IPS-11a (cell line): ENCODE results near the gene STXBP6.

ENCODE experiments used
- H3K4me3 ChIP-seq: one replicate; pipeline ENCODE4 v1.5.1; 2013; ENCODE audit warnings: low read depth, low read length, control low read depth

The STXBP6 gene

GRCh38 chr14:24921903-24922302 is 128.0 kb downstream of the STXBP6 start:
- H3K4me3 ChIP-seq = no peak overlapping the region

GRCh38 chr14:24920265-24921075 is 129.5 kb downstream of the STXBP6 start:
- H3K4me3 ChIP-seq = no peak overlapping the region

DNA sequence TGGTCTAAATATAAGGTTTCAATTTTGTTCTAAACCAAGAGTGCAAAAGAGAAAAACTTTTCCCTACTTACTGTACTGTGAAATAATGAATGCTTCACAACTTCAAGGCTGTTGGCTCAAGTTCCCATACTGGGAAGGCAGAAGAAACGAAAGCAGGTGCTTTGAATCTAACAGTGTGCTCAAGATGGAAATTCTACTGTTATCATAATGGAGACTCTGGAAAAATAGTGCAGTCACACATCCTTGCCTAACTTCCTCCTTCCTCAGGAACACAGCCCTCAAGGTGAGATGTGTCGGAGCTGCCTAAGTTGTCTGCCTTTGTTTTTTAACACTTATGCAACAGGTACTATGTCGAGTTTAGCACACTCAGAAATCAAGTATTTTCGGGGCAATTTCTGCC is 131.1 kb downstream of the STXBP6 start:
- H3K4me3 ChIP-seq = no peak overlapping the region

GRCh38 chr14:24915958-24916595 is 133.9 kb downstream of the STXBP6 start:
- no peak overlapping the region for H3K4me3 ChIP-seq

GRCh38 chr14:24915403-24915921 is 134.5 kb downstream of the STXBP6 start:
- H3K4me3 ChIP-seq = no peak overlapping the region

GRCh38 chr14:24913746-24914145 is 136.2 kb downstream of the STXBP6 start:
- H3K4me3 ChIP-seq = no peak overlapping the region

GRCh38 chr14:24913021-24913420 is 136.9 kb downstream of the STXBP6 start:
- no peak overlapping the region for H3K4me3 ChIP-seq

GRCh38 chr14:24911324-24912109 is 138.4 kb downstream of the STXBP6 start:
- no peak overlapping the region for H3K4me3 ChIP-seq

DNA sequence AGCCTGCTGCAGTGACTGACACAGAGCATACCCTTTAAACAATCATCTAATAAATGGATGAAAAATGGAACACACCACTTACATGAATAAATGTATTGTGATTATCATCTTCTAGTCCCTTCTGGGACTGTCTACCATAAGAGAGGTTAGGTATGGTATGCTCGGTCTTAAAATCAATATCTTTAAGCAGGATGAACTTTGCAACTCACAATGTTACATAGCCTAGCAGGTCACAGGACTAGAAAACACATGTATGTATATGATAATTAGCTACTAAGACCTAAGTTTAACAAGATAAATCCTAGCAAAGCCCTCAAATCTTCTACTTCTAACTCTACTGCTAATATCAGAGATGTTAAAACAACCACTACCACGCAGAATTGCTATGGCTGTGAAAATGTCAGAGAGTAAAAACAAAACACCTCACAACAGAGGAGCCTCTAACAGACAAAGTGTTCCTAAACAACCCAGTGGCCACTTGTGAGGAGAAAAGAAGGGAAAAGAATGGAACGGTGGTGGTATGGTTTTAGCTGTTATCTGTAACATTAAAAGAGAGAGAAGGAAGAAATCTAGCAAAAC is 139.4 kb downstream of the STXBP6 start:
- no peak overlapping the region for H3K4me3 ChIP-seq

DNA sequence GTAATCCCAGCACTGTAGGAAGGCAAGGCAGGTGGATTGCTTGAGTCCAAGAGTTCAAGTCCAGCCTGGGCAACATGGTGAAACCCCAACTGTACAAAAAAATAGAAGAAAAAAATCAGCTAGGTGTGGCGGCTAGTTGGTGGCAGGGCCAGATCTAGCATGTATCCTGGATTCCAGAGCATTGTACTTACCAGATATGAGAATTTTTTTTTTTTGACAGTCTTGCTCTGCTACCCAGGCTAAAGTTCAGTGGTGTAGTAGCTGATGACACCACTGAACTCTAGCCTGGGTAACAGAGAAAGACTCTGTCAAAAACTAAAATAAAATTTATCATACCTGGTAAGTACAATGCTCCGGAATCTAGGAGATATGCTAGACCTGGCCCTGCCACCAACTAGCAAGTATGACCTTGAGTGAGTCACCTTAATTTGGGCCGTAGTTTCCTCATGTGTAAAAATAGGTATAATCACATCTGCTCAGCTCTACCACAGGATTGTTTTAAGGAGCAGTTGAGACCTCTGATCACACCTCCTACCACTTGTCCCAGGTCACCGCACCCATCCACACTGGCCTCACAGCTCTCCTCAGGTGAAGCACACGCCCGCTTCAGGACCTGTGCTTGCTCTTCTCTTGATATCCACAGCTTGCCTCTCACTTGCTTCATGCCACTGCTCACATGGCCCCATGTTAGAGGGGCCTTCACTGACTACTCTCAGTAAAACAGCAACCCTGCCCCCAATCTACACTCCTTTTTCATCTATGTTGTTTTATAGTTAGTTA is 140.2 kb downstream of the STXBP6 start:
- no peak overlapping the region for H3K4me3 ChIP-seq

DNA sequence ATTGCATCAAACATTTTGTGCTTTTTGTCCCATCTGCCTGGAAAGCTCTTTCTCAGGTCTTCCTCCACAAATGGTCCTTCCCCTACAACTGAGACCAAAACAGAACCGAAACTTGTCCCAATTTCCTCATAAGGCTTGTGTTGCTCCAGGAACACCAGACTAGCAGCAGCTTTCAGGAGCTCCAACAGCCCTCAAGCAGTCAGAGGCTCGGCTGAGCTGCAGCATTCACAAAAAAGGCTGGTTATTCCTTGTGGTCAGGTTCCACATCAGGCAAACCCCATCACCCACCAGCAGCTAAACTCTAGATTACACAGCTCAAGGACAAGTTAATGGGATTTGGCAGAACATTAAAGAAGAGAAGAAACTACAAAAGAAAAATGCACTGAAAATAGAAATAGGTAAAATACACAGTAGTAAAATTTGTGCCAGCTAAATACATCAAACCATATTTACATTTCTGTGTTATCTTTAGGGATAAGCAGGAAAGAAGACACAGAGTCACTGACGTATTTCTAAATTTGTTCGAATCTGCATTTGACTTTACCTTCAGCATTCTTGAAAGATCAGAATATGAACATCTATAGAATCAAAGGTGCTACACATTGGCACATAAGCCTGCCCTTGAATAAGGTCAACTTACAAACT is 141.2 kb downstream of the STXBP6 start:
- H3K4me3 ChIP-seq = no peak overlapping the region

DNA sequence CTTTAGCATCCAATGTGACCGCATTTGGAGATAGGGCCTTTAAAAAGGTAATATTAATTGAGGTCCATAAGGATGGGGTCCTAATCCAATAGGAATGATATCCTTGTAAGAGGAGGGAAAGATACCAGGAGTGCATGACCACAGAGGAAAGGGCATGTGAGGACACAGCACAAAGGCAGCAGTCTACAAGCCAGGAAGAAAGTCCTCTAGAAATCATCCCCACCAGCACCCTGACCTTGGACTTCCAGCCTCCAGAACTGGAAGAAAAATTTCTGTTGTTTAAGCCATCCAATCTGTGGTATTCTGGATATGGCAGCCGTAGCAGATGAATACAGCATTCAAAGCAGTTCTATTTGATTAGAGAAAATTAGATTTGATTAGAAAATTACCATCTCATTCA is 145.4 kb downstream of the STXBP6 start:
- H3K4me3 ChIP-seq = no peak overlapping the region

- no peak overlapping the region for H3K4me3 ChIP-seq
Observed at GRCh38 chr14:24903337-24903736, 146.6 kb downstream of the STXBP6 start.

DNA sequence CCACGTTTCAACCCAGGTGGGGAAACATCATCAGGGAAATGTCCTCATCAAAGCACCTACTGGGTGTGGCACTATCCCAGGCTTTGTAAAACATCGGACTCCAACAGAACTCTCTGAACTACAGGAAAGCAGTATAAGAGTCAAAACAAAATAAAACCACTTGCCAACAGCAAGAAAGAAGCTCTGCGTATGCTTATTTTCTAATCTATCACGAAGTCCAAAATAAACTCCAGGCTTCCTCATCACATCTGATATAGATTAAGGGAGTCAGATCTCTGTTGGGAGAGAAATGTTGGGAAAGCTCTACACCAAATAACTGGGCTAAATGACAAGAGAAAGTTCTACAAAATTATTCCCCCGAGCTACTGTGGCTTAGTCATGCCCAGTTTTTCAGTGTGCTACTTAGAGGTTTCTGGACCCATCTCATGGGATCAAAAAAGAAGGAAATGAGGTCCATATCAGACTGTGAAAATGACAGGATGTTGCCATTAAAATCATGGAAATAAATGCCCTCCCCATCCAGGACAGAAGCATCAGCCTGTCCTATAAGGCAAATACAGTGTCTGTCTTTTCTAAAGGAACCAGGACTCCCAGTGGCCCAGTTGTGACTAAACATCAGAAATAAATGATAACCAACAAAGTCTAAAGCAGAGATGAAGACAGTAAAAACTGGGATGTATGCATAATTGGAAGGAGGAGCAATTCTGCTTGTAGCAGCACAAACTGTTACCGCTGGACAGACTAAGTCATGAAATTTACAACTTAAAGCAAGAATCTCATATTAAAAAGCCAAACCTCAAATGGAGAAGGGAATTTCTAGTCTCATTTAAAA is 149.5 kb downstream of the STXBP6 start:
- H3K4me3 ChIP-seq = no peak overlapping the region

- no peak overlapping the region for H3K4me3 ChIP-seq
Observed at GRCh38 chr14:24897793-24898192, 152.2 kb downstream of the STXBP6 start.

GRCh38 chr14:24895622-24896021 is 154.3 kb downstream of the STXBP6 start:
- no peak overlapping the region for H3K4me3 ChIP-seq

DNA sequence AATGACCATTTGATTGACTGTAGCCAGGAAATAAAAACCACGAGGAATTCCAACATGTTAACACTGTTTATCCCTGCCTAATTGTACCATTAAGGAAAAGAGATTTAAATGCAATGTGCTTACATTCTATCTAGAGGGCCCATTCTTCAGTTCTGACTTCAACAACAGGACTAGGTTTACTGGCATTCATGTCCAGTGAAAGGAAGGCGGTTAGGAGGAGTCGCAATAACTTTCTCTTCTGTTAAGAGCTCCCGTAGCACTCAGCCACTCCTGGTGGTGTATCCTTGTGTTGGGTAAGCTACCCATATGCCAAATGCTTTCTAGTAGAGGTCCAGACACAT is 154.7 kb downstream of the STXBP6 start:
- H3K4me3 ChIP-seq = no peak overlapping the region

- H3K4me3 ChIP-seq = no peak overlapping the region
Observed at GRCh38 chr14:24894583-24895242, 155.2 kb downstream of the STXBP6 start.
